GM12878 (cell line): ENCODE data around the gene BSPRY.

Source experiments
- CBX5 ChIP-seq: sonication (generic); IDR thresholded peaks from 2 replicates; pipeline ENCODE4 v1.6.1; 2016; ENCODE audit warnings: low read depth, moderate library complexity, mild to moderate bottlenecking, inconsistent platforms
- CHD2 ChIP-seq: IDR thresholded peaks from 2 replicates; pipeline ENCODE4 v1.6.1; 2011; ENCODE audit warnings: low read depth, low read length, improper control_type of control experiment, borderline replicate concordance
- EP300 ChIP-seq, 2 experiments: fragments of 150-350 bp in 1 of 2; IDR thresholded peaks; 2 replicates each; pipeline ENCODE4 v1.6.1; 2011 to 2012; ENCODE audit warnings: low read depth in 2 of 2, low read length in 2 of 2, borderline replicate concordance in 1 of 2, improper control_type of control experiment in 1 of 2, inconsistent platforms in 1 of 2; ENCODE audit not compliant: control insufficient read depth in 1 of 2
- TF ChIP-seq, protein P1 (sequence below), 3 experiments: IDR thresholded peaks in 2 of 3; conservative IDR thresholded peaks in 1 of 3; 2 replicates each; pipeline ENCODE4 v1.5.1; 2011; ENCODE audit warnings: low read depth in 3 of 3, low read length in 3 of 3, mild to moderate bottlenecking in 3 of 3, control low read depth in 2 of 3, moderate library complexity in 2 of 3, inconsistent platforms in 1 of 3, mixed read lengths in 1 of 3; ENCODE audit not compliant: control insufficient read depth in 2 of 3, insufficient read depth in 1 of 3; ENCODE audit errors: extremely low read depth in 1 of 3

GRCh38 chr9:113310538-113310937 lies 38.8 kb upstream of the BSPRY start:
- TF ChIP-seq EP300 (IDR thresholded peaks at IDR 0.05; ENCODE audit: borderline replicate concordance in 1 of 2, control insufficient read depth in 1 of 2, low read depth in 2 of 2, low read length in 2 of 2) (no peak), CBX5 (no peak), CHD2 (no peak)
- TF ChIP-seq, protein P1, sequence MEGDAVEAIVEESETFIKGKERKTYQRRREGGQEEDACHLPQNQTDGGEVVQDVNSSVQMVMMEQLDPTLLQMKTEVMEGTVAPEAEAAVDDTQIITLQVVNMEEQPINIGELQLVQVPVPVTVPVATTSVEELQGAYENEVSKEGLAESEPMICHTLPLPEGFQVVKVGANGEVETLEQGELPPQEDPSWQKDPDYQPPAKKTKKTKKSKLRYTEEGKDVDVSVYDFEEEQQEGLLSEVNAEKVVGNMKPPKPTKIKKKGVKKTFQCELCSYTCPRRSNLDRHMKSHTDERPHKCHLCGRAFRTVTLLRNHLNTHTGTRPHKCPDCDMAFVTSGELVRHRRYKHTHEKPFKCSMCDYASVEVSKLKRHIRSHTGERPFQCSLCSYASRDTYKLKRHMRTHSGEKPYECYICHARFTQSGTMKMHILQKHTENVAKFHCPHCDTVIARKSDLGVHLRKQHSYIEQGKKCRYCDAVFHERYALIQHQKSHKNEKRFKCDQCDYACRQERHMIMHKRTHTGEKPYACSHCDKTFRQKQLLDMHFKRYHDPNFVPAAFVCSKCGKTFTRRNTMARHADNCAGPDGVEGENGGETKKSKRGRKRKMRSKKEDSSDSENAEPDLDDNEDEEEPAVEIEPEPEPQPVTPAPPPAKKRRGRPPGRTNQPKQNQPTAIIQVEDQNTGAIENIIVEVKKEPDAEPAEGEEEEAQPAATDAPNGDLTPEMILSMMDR (IDR thresholded peaks at IDR 0.05 in 2 of 3, conservative IDR thresholded peaks at IDR 0.05 in 1 of 3; ENCODE audit: control insufficient read depth in 2 of 3, extremely low read depth in 1 of 3, insufficient read depth in 1 of 3, low read depth in 3 of 3, low read length in 3 of 3): no peak
